WTC11 (cell line): Measurements from ENCODE around the gene HERC2.
"Not testable (repeated sequence)": the region's sequence is repeated elsewhere in the genome, so short reads cannot be mapped to it uniquely, and the experiment has no call there.

Experiments
- ATF2 ChIP-seq: sonication (generic); formaldehyde crosslinking; IDR thresholded peaks from 2 replicates; pipeline ENCODE4 v1.8.1; 2022; ENCODE audit warnings: low read depth, missing genetic modification reagents, borderline replicate concordance
- CDX4 ChIP-seq: fragments of 250-450 bp; sonication (Bioruptor Pico); IDR thresholded peaks from 2 replicates; pipeline ENCODE4 v1.9.0; 2021; ENCODE audit warnings: moderate library complexity, mild to moderate bottlenecking, inconsistent platforms, borderline replicate concordance
- CREB1 ChIP-seq: sonication (generic); formaldehyde crosslinking; IDR thresholded peaks from 2 replicates; pipeline ENCODE4 v1.8.0; 2023; ENCODE audit warnings: mild to moderate bottlenecking, missing genetic modification reagents
- ELF4 ChIP-seq: sonication (generic); formaldehyde crosslinking; IDR thresholded peaks from 2 replicates; pipeline ENCODE4 v1.8.1; 2022; ENCODE audit warnings: low read depth, mild to moderate bottlenecking, moderate library complexity, missing genetic modification reagents
- ESRRA ChIP-seq: sonication (generic); formaldehyde crosslinking; IDR thresholded peaks from 2 replicates; pipeline ENCODE4 v1.8.1; 2022; ENCODE audit warnings: mild to moderate bottlenecking, missing genetic modification reagents, borderline replicate concordance
- HMGXB4 ChIP-seq: sonication (generic); formaldehyde crosslinking; IDR thresholded peaks from 2 replicates; pipeline ENCODE4 v1.8.1; 2023; ENCODE audit warnings: mild to moderate bottlenecking, moderate library complexity, missing genetic modification reagents
- JUN ChIP-seq: sonication (generic); formaldehyde crosslinking; IDR thresholded peaks from 2 replicates; pipeline ENCODE4 v1.8.0; 2023; ENCODE audit warnings: mild to moderate bottlenecking, missing genetic modification reagents
- SP1 ChIP-seq: sonication (generic); formaldehyde crosslinking; conservative IDR thresholded peaks from 2 replicates; pipeline ENCODE4 v1.8.1; 2022; ENCODE audit warnings: missing genetic modification reagents
- ZNF121 ChIP-seq: sonication (generic); formaldehyde crosslinking; IDR thresholded peaks from 2 replicates; pipeline ENCODE4 v1.8.0; 2023; ENCODE audit warnings: missing genetic modification reagents
- ZNF138 ChIP-seq: sonication (generic); formaldehyde crosslinking; conservative IDR thresholded peaks from 2 replicates; pipeline ENCODE4 v1.8.1; 2022; ENCODE audit warnings: mild to moderate bottlenecking, moderate library complexity, missing genetic modification reagents
- TF ChIP-seq, protein P1 (sequence below): fragments of 200-600 bp; IDR thresholded peaks from 2 replicates; pipeline ENCODE4 v1.8.0; 2022; ENCODE audit warnings: antibody characterized with exemption
- TF ChIP-seq, protein P2 (sequence below): sonication (generic); formaldehyde crosslinking; conservative IDR thresholded peaks from 2 replicates; pipeline ENCODE4 v1.8.1; 2023; ENCODE audit warnings: mild to moderate bottlenecking, low read depth, missing genetic modification reagents, moderate library complexity
- TF ChIP-seq, protein P3 (sequence below): sonication (generic); formaldehyde crosslinking; IDR thresholded peaks from 2 replicates; pipeline ENCODE4 v1.8.0; 2022; ENCODE audit warnings: mild to moderate bottlenecking, missing genetic modification reagents

GRCh38 chr15:28197694-28198093 is 124.3 kb downstream of the HERC2 start:
- TF ChIP-seq, protein P1, sequence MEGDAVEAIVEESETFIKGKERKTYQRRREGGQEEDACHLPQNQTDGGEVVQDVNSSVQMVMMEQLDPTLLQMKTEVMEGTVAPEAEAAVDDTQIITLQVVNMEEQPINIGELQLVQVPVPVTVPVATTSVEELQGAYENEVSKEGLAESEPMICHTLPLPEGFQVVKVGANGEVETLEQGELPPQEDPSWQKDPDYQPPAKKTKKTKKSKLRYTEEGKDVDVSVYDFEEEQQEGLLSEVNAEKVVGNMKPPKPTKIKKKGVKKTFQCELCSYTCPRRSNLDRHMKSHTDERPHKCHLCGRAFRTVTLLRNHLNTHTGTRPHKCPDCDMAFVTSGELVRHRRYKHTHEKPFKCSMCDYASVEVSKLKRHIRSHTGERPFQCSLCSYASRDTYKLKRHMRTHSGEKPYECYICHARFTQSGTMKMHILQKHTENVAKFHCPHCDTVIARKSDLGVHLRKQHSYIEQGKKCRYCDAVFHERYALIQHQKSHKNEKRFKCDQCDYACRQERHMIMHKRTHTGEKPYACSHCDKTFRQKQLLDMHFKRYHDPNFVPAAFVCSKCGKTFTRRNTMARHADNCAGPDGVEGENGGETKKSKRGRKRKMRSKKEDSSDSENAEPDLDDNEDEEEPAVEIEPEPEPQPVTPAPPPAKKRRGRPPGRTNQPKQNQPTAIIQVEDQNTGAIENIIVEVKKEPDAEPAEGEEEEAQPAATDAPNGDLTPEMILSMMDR: not testable (repeated sequence)
- TF ChIP-seq, protein P2, sequence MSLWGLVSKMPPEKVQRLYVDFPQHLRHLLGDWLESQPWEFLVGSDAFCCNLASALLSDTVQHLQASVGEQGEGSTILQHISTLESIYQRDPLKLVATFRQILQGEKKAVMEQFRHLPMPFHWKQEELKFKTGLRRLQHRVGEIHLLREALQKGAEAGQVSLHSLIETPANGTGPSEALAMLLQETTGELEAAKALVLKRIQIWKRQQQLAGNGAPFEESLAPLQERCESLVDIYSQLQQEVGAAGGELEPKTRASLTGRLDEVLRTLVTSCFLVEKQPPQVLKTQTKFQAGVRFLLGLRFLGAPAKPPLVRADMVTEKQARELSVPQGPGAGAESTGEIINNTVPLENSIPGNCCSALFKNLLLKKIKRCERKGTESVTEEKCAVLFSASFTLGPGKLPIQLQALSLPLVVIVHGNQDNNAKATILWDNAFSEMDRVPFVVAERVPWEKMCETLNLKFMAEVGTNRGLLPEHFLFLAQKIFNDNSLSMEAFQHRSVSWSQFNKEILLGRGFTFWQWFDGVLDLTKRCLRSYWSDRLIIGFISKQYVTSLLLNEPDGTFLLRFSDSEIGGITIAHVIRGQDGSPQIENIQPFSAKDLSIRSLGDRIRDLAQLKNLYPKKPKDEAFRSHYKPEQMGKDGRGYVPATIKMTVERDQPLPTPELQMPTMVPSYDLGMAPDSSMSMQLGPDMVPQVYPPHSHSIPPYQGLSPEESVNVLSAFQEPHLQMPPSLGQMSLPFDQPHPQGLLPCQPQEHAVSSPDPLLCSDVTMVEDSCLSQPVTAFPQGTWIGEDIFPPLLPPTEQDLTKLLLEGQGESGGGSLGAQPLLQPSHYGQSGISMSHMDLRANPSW (CRISPR knock-in tag): not testable (repeated sequence)
- TF ChIP-seq JUN (CRISPR knock-in tag); ESRRA (CRISPR knock-in tag); CDX4 (CRISPR knock-in tag); CREB1 (CRISPR knock-in tag); ZNF138 (CRISPR knock-in tag); ATF2; SP1 (CRISPR knock-in tag); HMGXB4 (CRISPR knock-in tag); ZNF121 (CRISPR knock-in tag); ELF4: not testable (repeated sequence)
- TF ChIP-seq, protein P3, sequence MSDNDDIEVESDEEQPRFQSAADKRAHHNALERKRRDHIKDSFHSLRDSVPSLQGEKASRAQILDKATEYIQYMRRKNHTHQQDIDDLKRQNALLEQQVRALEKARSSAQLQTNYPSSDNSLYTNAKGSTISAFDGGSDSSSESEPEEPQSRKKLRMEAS (CRISPR knock-in tag): not testable (repeated sequence)
